HepG2 (cell line): ENCODE results near the gene SYS1. TPM values are rescaled to one million over a fixed set of nuclear protein-coding genes. Genes with fewer than 3 reads are reported as not detected.
A peak's percentile ranks its signal among the peaks of the same experiment; 100 is the strongest.

Experiments used
- ARID2 ChIP-seq: sonication (generic); formaldehyde crosslinking; IDR thresholded peaks from 2 replicates; pipeline ENCODE4 v1.8.1; 2022; ENCODE audit warnings: mild to moderate bottlenecking, missing genetic modification reagents, borderline replicate concordance
- GPN1 ChIP-seq: sonication (generic); formaldehyde crosslinking; IDR thresholded peaks from 2 replicates; pipeline ENCODE4 v1.5.1; 2020; ENCODE audit warnings: missing genetic modification reagents, borderline replicate concordance
- HNF1A ChIP-seq, 2 experiments: sonication (generic) in 1 of 2; formaldehyde crosslinking in 1 of 2; IDR thresholded peaks; 2 replicates each; pipeline versions ENCODE4 v1.4.0 to v1.6.1; 2016 to 2020; ENCODE audit warnings: borderline replicate concordance in 1 of 2, low read depth in 1 of 2, mild to moderate bottlenecking in 1 of 2, missing genetic modification reagents in 1 of 2
- HNF1B ChIP-seq: sonication (generic); formaldehyde crosslinking; IDR thresholded peaks from 2 replicates; pipeline ENCODE4 v1.5.1; 2020; ENCODE audit warnings: mild to moderate bottlenecking, moderate library complexity, missing genetic modification reagents
- KMT2B ChIP-seq: IDR thresholded peaks from 2 replicates; pipeline ENCODE4 v1.6.1; 2016; ENCODE audit warnings: missing genetic modification reagents, missing compliant biosample characterization
- ZBTB42 ChIP-seq: sonication (generic); formaldehyde crosslinking; IDR thresholded peaks from 2 replicates; pipeline ENCODE4 v1.5.0; 2020; ENCODE audit warnings: mild to moderate bottlenecking, missing genetic modification reagents
- ZNF180 ChIP-seq: sonication (generic); formaldehyde crosslinking; IDR thresholded peaks from 2 replicates; pipeline ENCODE4 v1.4.0; 2020; ENCODE audit warnings: low read depth, missing genetic modification reagents, borderline replicate concordance
- polyA plus RNA-seq, 8 experiments: library from polyadenylated mRNA; depleted of rRNA in 3 of 8; stranded (reverse) in 7 of 8; unstranded in 1 of 8; fragments of >200 nt; fragmentation: Illumina TruSeq in 4 of 8; extraction: Trizol in 4 of 8; gene quantifications; 2 replicates each; pipeline versions ENCODE4 v1.2.1 to v1.2.3, GENCODE V29; 2011 to 2016; ENCODE audit warnings: low read depth in 4 of 8, missing spikeins in 1 of 8, mixed read lengths in 1 of 8; ENCODE audit not compliant: insufficient read depth in 1 of 8
- total RNA-seq, 5 experiments: library from RNA; depleted of rRNA; stranded (reverse); fragments of >200 nt; fragmentation: Illumina TruSeq; extraction: Trizol; gene quantifications; 2 replicates each; pipeline ENCODE4 v1.2.3, GENCODE V29; 2016; ENCODE audit warnings: low read depth in 1 of 5
- TF ChIP-seq, protein P1 (sequence below): sonication (generic); formaldehyde crosslinking; IDR thresholded peaks from one replicate; pipeline ENCODE4 v1.5.1; 2020; ENCODE audit warnings: mild to moderate bottlenecking, missing genetic modification reagents; ENCODE audit errors: not compliant biosample characterization

Gene SYS1
- total and polyA plus RNA-seq, 2 of the 13 experiments (the other 11 are each of a cell fraction or from before 2014, with no cell fraction given): 38.3 to 65.6 TPM

DNA sequence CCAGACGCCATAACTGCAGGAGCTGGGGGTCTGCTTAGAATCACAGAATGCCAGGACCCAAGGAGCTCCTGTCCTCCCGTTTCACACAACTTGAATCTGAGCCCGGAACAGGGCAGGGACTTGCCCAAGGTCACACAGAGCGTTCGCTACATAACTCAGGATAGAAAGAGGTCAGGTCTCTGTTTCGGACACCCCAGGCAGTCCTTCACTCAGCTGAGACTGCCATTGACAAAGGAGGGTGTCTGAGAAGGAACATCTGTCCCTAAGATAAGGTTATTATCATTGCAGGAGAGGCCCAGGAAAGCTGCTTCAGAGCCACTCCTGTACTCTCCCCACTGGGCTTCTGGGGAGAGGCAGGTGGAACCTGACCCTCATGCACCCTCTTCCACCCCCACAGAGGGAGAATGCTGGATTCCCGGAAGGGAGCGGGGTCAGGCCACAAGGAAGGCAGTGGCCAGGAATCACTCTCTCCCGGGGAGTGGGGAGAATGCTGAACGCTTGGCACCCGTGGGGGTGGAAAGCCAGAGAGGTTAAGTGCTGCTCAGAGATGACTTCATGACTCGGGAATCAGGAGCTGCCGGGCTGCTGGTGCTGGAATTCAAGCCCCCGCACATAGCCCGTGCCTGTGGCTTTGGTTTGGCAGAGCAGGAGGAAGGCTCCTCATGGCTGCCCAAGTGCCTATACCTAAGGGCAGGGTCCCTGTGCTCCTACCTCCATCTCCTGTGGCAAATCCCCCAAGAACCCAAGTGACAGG lies 25.4 kb upstream of the SYS1 start (continued):
- TF ChIP-seq HNF1A (IDR thresholded peaks at IDR 0.05; ENCODE audit: low read depth): no peak
- peak; percentile 2; the same call in 1 of the 2 replicates for TF ChIP-seq HNF1A (CRISPR knock-in tag; IDR thresholded peaks at IDR 0.05; ENCODE audit: borderline replicate concordance)
- TF ChIP-seq HNF1B (CRISPR knock-in tag): no peak
- peak; percentile 94 for TF ChIP-seq ARID2 (CRISPR knock-in tag)
- TF ChIP-seq GPN1 (CRISPR knock-in tag): no peak
- TF ChIP-seq ZNF180: no peak
- TF ChIP-seq, protein P1, sequence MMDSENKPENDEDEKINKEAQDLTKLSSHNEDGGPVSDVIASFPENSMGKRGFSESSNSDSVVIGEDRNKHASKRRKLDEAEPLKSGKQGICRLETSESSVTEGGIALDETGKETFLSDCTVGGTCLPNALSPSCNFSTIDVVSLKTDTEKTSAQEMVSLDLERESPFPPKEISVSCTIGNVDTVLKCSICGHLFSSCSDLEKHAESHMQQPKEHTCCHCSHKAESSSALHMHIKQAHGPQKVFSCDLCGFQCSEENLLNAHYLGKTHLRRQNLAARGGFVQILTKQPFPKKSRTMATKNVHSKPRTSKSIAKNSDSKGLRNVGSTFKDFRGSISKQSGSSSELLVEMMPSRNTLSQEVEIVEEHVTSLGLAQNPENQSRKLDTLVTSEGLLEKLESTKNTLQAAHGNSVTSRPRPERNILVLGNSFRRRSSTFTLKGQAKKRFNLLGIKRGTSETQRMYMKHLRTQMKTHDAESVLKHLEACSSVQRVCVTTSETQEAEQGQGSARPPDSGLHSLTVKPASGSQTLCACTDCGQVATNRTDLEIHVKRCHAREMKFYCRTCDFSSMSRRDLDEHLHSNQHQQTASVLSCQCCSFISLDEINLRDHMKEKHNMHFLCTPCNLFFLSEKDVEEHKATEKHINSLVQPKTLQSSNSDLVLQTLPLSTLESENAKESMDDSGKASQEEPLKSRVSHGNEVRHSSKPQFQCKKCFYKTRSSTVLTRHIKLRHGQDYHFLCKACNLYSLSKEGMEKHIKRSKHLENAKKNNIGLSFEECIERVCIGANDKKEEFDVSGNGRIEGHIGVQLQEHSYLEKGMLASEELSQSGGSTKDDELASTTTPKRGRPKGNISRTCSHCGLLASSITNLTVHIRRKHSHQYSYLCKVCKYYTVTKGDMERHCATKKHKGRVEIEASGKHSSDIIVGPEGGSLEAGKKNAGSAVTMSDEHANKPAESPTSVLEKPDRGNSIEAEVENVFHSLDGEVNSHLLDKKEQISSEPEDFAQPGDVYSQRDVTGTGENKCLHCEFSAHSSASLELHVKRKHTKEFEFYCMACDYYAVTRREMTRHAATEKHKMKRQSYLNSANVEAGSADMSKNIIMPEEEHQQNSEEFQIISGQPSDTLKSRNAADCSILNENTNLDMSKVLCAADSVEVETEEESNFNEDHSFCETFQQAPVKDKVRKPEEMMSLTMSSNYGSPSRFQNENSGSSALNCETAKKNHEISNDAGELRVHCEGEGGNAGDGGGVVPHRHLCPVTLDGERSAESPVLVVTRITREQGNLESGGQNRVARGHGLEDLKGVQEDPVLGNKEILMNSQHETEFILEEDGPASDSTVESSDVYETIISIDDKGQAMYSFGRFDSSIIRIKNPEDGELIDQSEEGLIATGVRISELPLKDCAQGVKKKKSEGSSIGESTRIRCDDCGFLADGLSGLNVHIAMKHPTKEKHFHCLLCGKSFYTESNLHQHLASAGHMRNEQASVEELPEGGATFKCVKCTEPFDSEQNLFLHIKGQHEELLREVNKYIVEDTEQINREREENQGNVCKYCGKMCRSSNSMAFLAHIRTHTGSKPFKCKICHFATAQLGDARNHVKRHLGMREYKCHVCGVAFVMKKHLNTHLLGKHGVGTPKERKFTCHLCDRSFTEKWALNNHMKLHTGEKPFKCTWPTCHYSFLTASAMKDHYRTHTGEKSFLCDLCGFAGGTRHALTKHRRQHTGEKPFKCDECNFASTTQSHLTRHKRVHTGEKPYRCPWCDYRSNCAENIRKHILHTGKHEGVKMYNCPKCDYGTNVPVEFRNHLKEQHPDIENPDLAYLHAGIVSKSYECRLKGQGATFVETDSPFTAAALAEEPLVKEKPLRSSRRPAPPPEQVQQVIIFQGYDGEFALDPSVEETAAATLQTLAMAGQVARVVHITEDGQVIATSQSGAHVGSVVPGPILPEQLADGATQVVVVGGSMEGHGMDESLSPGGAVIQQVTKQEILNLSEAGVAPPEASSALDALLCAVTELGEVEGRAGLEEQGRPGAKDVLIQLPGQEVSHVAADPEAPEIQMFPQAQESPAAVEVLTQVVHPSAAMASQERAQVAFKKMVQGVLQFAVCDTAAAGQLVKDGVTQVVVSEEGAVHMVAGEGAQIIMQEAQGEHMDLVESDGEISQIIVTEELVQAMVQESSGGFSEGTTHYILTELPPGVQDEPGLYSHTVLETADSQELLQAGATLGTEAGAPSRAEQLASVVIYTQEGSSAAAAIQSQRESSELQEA (CRISPR knock-in tag): peak; percentile 22
- TF ChIP-seq ZBTB42 (CRISPR knock-in tag): peak; percentile 76
- TF ChIP-seq KMT2B: no peak
